A549 (cell line): ENCODE measurements around the gene TOMM6. TPM values are rescaled to one million over a fixed set of nuclear protein-coding genes. Genes with fewer than 3 reads are reported as not detected.

Experiments used
- ATAC-seq, 2 experiments: fragments of 200-7000 bp in 1 of 2; fragments of >200 bp in 1 of 2; cut with Nextera tagmentation in 1 of 2; cut with Tn5 transposase in 1 of 2; 3 replicates each; pipeline versions ENCODE4 v1.8.0 to v1.9.1; 2018 to 2020; ENCODE audit warnings: mild to moderate bottlenecking in 1 of 2, moderate library complexity in 1 of 2
- CTCF ChIA-PET: fragments of 300-600 bp; sonication (Branson Sonifier 250); formaldehyde crosslinking; extraction: SDS; loops from one replicate; lab custom pipeline; 2021; ENCODE audit warnings: antibody characterized with exemption, inconsistent platforms; lab: Yijun Ruan, JAX
- POLR2A ChIA-PET: fragments of 350-600 bp; formaldehyde crosslinking; extraction: SDS; loops from one replicate; lab custom pipeline; 2021; ENCODE audit warnings: antibody characterized with exemption, inconsistent platforms; lab: Yijun Ruan, JAX
- DNase-seq, 2 experiments: peaks; one replicate each; pipeline versions ENCODE4 v3.0.0 to v3.0.0-alpha.2; 2011 to 2016; ENCODE audit warnings: low read depth in 1 of 2, low spot score in 1 of 2
- FAIRE-seq: peaks from 2 replicates; lab custom pipeline; 2011; peaks lifted over from hg19 to GRCh38; lab: Jason Lieb, UNC
- H3K27ac ChIP-seq, 2 experiments: fragments of >200 bp; sonication (Bioruptor Twin); formaldehyde crosslinking; 3 replicates each; pipeline ENCODE4 v1.5.1; 2016 to 2017
- H3K4me1 ChIP-seq: fragments of >200 bp; sonication (Bioruptor Twin); formaldehyde crosslinking; 3 replicates; pipeline ENCODE4 v1.6.1; 2016
- H3K4me2 ChIP-seq: fragments of >200 bp; sonication (Bioruptor Twin); formaldehyde crosslinking; 3 replicates; pipeline ENCODE4 v1.6.1; 2016
- H3K4me3 ChIP-seq: fragments of >200 bp; sonication (Bioruptor Twin); formaldehyde crosslinking; 3 replicates; pipeline ENCODE4 v1.5.1; 2016
- H3K9me3 ChIP-seq: fragments of >200 bp; sonication (Bioruptor Twin); formaldehyde crosslinking; 3 replicates; pipeline ENCODE4 v1.6.1; 2016
- BHLHE40 ChIP-seq: IDR thresholded peaks from 2 replicates; pipeline ENCODE4 v1.6.1; 2012; ENCODE audit warnings: low read depth, low read length, inconsistent platforms
- E2F6 ChIP-seq: IDR thresholded peaks from 2 replicates; pipeline ENCODE4 v1.6.1; 2012; ENCODE audit warnings: low read depth, borderline replicate concordance
- ELK1 ChIP-seq: fragments of 150-350 bp; IDR thresholded peaks from 2 replicates; pipeline ENCODE4 v1.6.1; 2014; ENCODE audit warnings: low read depth, mild to moderate bottlenecking, low read length
- EP300 ChIP-seq, 2 experiments: fragments of >200 bp; sonication (Bioruptor Twin); formaldehyde crosslinking; IDR thresholded peaks; 2 replicates in 1 of 2; 3 replicates in 1 of 2; pipeline ENCODE4 v1.6.1; 2016 to 2017
- FOSB ChIP-seq: fragments of 250-450 bp; sonication (Bioruptor Pico); IDR thresholded peaks from 2 replicates; pipeline ENCODE4 v1.5.0; 2020; ENCODE audit warnings: mild to moderate bottlenecking, moderate library complexity
- FOSL2 ChIP-seq, 2 experiments: fragments of 450-650 bp in 1 of 2; fragments of >200 bp in 1 of 2; sonication (Bioruptor Twin) in 1 of 2; formaldehyde crosslinking; IDR thresholded peaks; 2 replicates each; pipeline versions ENCODE4 v1.5.0 to v1.6.1; 2016 to 2020; ENCODE audit warnings: mild to moderate bottlenecking in 1 of 2, moderate library complexity in 1 of 2
- HDAC2 ChIP-seq: fragments of 200-600 bp; sonication (generic); IDR thresholded peaks from 2 replicates; pipeline ENCODE4 v1.6.1; 2016
- HEYL ChIP-seq: fragments of 250-450 bp; sonication (Bioruptor Pico); IDR thresholded peaks from 2 replicates; pipeline ENCODE4 v1.8.0; 2021; ENCODE audit warnings: mild to moderate bottlenecking, moderate library complexity
- HMGXB4 ChIP-seq: fragments of 250-450 bp; sonication (Bioruptor Pico); IDR thresholded peaks from 2 replicates; pipeline ENCODE4 v1.5.0; 2021; ENCODE audit warnings: mild to moderate bottlenecking, moderate library complexity, borderline replicate concordance
- HOXB13 ChIP-seq: fragments of 250-450 bp; sonication (Bioruptor Pico); IDR thresholded peaks from 2 replicates; pipeline ENCODE4 v1.5.0; 2020; ENCODE audit warnings: low read depth, mild to moderate bottlenecking, moderate library complexity
- HOXB5 ChIP-seq: fragments of 250-450 bp; sonication (Bioruptor Pico); IDR thresholded peaks from 2 replicates; pipeline ENCODE4 v1.5.0; 2020; ENCODE audit warnings: mild to moderate bottlenecking, moderate library complexity
- JUNB ChIP-seq: fragments of >200 bp; sonication (Bioruptor Twin); formaldehyde crosslinking; IDR thresholded peaks from 2 replicates; pipeline ENCODE4 v1.6.1; 2016
- KDM1A ChIP-seq: fragments of 200-600 bp; sonication (generic); IDR thresholded peaks from 2 replicates; pipeline ENCODE4 v1.6.1; 2016; ENCODE audit warnings: low read depth, mild to moderate bottlenecking
- MAFK ChIP-seq: fragments of 450-650 bp; IDR thresholded peaks from 2 replicates; pipeline ENCODE4 v1.6.1; 2014; ENCODE audit not compliant: partially characterized antibody
- NPAS2 ChIP-seq: fragments of 250-450 bp; sonication (Bioruptor Pico); IDR thresholded peaks from 2 replicates; pipeline ENCODE4 v1.8.0; 2022; ENCODE audit warnings: mild to moderate bottlenecking, moderate library complexity, borderline replicate concordance
- NR3C1 ChIP-seq: fragments of >200 bp; sonication (Bioruptor Twin); formaldehyde crosslinking; IDR thresholded peaks from 3 replicates; pipeline ENCODE4 v1.6.1; 2017
- PHF8 ChIP-seq: fragments of 200-600 bp; sonication (generic); IDR thresholded peaks from 2 replicates; pipeline ENCODE4 v1.6.1; 2016; ENCODE audit warnings: low read depth, mild to moderate bottlenecking, antibody characterized with exemption, moderate library complexity, borderline replicate concordance
- RAD21 ChIP-seq, 2 experiments: fragments of >200 bp in 1 of 2; sonication (Bioruptor Twin) in 1 of 2; formaldehyde crosslinking in 1 of 2; IDR thresholded peaks in 1 of 2; conservative IDR thresholded peaks in 1 of 2; 2 replicates in 1 of 2; 3 replicates in 1 of 2; pipeline ENCODE4 v1.6.1; 2012 to 2018; ENCODE audit warnings: inconsistent platforms in 1 of 2
- RNF2 ChIP-seq: fragments of 200-600 bp; sonication (generic); IDR thresholded peaks from 2 replicates; pipeline ENCODE4 v1.6.1; 2016; ENCODE audit warnings: low read depth, mild to moderate bottlenecking, antibody characterized with exemption, moderate library complexity, borderline replicate concordance
- TP53 ChIP-seq: fragments of 250-450 bp; sonication (Bioruptor Pico); IDR thresholded peaks from 2 replicates; pipeline ENCODE4 v1.5.0; 2021; ENCODE audit warnings: mild to moderate bottlenecking, moderate library complexity
- ZFP36 ChIP-seq: fragments of 450-650 bp; IDR thresholded peaks from 2 replicates; pipeline ENCODE4 v1.6.1; 2014; ENCODE audit warnings: borderline replicate concordance; ENCODE audit not compliant: partially characterized antibody
- ZNF302 ChIP-seq: fragments of 250-450 bp; sonication (Bioruptor Pico); IDR thresholded peaks from 2 replicates; pipeline ENCODE4 v1.9.0; 2021; ENCODE audit warnings: inconsistent platforms, mild to moderate bottlenecking, moderate library complexity
- WGBS: methylation state at CpG from one replicate; pipeline ENCODE4 v1.1.6; 2017; ENCODE audit errors: missing lambda C conversion rate; 5-methylcytosine and 5-hydroxymethylcytosine counted together
- polyA plus RNA-seq, 4 experiments: library from polyadenylated mRNA; depleted of rRNA in 3 of 4; stranded (reverse); fragments of >200 nt; fragmentation: RNase III in 1 of 4; extraction: RNeasy Plus Mini Kit Qiagen cat#74134 plus additional on column Dnase treatment in 1 of 4; gene quantifications; 2 replicates in 3 of 4; 3 replicates in 1 of 4; pipeline ENCODE4 v1.2.3, GENCODE V29; 2011 to 2017
- TF ChIP-seq, protein P1 (sequence below): fragments of 450-650 bp; IDR thresholded peaks from 2 replicates; pipeline ENCODE4 v1.6.1; 2014; ENCODE audit warnings: antibody characterized with exemption
- TF ChIP-seq, protein P2 (sequence below): IDR thresholded peaks from 2 replicates; pipeline ENCODE4 v1.6.1; 2012
- TF ChIP-seq, protein P3 (sequence below): fragments of 200-600 bp; sonication (generic); IDR thresholded peaks from 2 replicates; pipeline ENCODE4 v1.6.1; 2016; ENCODE audit warnings: antibody characterized with exemption, mild to moderate bottlenecking, moderate library complexity
- TF ChIP-seq, protein P4 (sequence below): fragments of 250-450 bp; sonication (Bioruptor Pico); IDR thresholded peaks from 2 replicates; pipeline ENCODE4 v1.5.0; 2020; ENCODE audit warnings: low read depth, mild to moderate bottlenecking, moderate library complexity

The TOMM6 gene
- polyA plus RNA-seq, 2 of the 4 experiments (the other 2 are of a cell fraction): 217 to 254 TPM

DNA sequence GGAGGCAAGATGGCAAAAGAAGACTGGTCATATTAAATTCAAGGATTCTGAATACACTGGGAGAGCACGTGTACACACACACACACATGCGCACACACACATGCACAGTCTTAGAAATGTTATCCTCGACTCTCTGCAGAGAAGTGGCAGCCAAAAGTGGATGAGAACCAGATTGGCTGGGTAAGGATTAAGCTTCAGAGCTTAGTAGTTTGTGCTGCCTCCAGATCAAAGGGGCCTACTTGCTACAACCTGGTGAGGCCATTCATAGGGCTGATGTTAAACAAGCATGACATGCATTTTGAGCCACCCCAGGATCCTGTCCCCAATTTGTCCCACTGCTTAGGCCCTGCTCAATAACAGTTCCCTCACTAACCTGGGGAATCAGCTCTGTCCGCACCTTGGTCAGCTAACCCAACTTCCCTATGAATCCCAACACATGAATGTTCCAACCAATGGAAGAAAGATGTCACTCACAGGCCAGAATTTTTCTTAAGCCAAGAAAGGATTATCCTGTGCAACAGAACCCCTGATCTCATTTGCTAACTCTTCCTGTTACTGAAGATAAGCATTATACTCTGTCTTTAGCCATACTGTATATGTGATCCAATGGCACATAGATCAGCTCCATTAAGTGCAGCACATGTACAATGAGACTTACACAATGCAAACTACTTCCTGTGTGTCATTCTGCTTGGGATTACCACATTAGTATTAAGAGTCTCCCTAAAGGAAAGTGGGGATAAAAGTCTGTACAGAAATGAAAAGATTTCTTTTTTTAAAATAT, 31.0 kb downstream of the TOMM6 start:
- Histone ChIP-seq H3K27ac (no peak overlapping the region), H3K9me3 (no peaks in the 10 kb centered on the region), H3K4me1 (no peaks in the 10 kb centered on the region), H3K4me2 (no peak overlapping the region), H3K4me3 (no peak overlapping the region)
- TF ChIP-seq ZFP36: no peak
- TF ChIP-seq, protein P1, sequence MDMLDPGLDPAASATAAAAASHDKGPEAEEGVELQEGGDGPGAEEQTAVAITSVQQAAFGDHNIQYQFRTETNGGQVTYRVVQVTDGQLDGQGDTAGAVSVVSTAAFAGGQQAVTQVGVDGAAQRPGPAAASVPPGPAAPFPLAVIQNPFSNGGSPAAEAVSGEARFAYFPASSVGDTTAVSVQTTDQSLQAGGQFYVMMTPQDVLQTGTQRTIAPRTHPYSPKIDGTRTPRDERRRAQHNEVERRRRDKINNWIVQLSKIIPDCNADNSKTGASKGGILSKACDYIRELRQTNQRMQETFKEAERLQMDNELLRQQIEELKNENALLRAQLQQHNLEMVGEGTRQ: no peak
- no peak for TF ChIP-seq MAFK
- no peak for TF ChIP-seq HMGXB4 (CRISPR knock-in tag)
- no peak for TF ChIP-seq RNF2
- TF ChIP-seq KDM1A: no peak
- TF ChIP-seq, protein P2, sequence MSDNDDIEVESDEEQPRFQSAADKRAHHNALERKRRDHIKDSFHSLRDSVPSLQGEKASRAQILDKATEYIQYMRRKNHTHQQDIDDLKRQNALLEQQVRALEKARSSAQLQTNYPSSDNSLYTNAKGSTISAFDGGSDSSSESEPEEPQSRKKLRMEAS: no peak
- TF ChIP-seq E2F6: no peak
- TF ChIP-seq HEYL: no peak
- no peak for TF ChIP-seq PHF8
- no peak for TF ChIP-seq NR3C1
- no peak for TF ChIP-seq ELK1
- TF ChIP-seq BHLHE40: no peak
- DNase-seq (no peak), FAIRE-seq (no peak), ATAC-seq (no peak)
- ChIA-PET CTCF (interaction anchor here (0.8 to 2.3 kb wide), 3 partner anchors 11 to 32 kb away, joined by 3 to 5 read pairs (median 5); no protein-coding TSS in a partner anchor), POLR2A (no interaction called here)
- 71% methylated on average over 4 of the region's 4 CpGs for WGBS

DNA sequence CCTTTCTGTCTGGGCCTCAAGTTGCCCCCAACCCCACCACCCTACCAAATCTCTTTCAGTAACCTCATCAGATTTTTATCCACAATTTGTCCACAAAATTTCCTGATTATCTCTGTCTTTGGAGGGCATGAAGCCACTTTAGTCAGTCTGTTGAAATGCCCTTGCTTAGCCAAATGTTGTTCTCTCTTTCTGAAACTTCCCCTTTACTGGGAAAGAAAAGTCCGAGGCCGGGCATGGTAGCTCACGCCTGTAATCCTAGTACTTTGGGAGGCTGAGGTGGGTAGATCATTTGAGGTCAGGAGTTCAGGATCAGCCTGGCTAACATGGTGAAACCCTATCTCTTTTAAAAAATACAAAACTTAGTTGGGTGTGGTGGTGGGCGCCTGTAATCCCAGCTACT, 33.8 kb downstream of the TOMM6 start:
- no peak for DNase-seq
- H3K27ac ChIP-seq: no peak overlapping the region
- TF ChIP-seq, protein P3, sequence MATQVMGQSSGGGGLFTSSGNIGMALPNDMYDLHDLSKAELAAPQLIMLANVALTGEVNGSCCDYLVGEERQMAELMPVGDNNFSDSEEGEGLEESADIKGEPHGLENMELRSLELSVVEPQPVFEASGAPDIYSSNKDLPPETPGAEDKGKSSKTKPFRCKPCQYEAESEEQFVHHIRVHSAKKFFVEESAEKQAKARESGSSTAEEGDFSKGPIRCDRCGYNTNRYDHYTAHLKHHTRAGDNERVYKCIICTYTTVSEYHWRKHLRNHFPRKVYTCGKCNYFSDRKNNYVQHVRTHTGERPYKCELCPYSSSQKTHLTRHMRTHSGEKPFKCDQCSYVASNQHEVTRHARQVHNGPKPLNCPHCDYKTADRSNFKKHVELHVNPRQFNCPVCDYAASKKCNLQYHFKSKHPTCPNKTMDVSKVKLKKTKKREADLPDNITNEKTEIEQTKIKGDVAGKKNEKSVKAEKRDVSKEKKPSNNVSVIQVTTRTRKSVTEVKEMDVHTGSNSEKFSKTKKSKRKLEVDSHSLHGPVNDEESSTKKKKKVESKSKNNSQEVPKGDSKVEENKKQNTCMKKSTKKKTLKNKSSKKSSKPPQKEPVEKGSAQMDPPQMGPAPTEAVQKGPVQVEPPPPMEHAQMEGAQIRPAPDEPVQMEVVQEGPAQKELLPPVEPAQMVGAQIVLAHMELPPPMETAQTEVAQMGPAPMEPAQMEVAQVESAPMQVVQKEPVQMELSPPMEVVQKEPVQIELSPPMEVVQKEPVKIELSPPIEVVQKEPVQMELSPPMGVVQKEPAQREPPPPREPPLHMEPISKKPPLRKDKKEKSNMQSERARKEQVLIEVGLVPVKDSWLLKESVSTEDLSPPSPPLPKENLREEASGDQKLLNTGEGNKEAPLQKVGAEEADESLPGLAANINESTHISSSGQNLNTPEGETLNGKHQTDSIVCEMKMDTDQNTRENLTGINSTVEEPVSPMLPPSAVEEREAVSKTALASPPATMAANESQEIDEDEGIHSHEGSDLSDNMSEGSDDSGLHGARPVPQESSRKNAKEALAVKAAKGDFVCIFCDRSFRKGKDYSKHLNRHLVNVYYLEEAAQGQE: no peak
- TF ChIP-seq FOSL2 (IDR thresholded peaks at IDR 0.05) (no peak), FOSL2 (CRISPR knock-in tag; IDR thresholded peaks at IDR 0.05) (no peak), HEYL (no peak), HDAC2 (no peak), EP300 (IDR thresholded peaks at IDR 0.05) (no peak), JUNB (no peak), FOSB (CRISPR knock-in tag) (no peak), HOXB13 (no peak), TP53 (no peak), HOXB5 (CRISPR knock-in tag) (no peak), NPAS2 (CRISPR knock-in tag) (no peak), ZNF302 (no peak), PHF8 (no peak), RAD21 (conservative IDR thresholded peaks at IDR 0.05 in 1 of 2, IDR thresholded peaks at IDR 0.05 in 1 of 2) (no peak)
- TF ChIP-seq, protein P4, sequence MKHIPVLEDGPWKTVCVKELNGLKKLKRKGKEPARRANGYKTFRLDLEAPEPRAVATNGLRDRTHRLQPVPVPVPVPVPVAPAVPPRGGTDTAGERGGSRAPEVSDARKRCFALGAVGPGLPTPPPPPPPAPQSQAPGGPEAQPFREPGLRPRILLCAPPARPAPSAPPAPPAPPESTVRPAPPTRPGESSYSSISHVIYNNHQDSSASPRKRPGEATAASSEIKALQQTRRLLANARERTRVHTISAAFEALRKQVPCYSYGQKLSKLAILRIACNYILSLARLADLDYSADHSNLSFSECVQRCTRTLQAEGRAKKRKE (CRISPR knock-in tag): no peak
- TF ChIP-seq, all 56 proteins: peak for 0
- ATAC-seq (no peak), FAIRE-seq (no peak)
- ChIA-PET CTCF (interaction anchor here (0.6 to 1.4 kb wide), 2 partner anchors 34 to 733 kb away, joined by 4 to 6 read pairs; partner anchors contain the start of gene TOMM6), POLR2A (no interaction called here)
- Histone ChIP-seq H3K4me1 (peaks cover 16% of the 10 kb centered on the region), H3K4me3 (no peak overlapping the region), H3K9me3 (no peaks in the 10 kb centered on the region), H3K4me2 (no peak overlapping the region)
- 89% methylated on average over 4 of the region's 4 CpGs for WGBS
